ENCODE results near the gene HSDL1.

Gene HSDL1

DNA sequence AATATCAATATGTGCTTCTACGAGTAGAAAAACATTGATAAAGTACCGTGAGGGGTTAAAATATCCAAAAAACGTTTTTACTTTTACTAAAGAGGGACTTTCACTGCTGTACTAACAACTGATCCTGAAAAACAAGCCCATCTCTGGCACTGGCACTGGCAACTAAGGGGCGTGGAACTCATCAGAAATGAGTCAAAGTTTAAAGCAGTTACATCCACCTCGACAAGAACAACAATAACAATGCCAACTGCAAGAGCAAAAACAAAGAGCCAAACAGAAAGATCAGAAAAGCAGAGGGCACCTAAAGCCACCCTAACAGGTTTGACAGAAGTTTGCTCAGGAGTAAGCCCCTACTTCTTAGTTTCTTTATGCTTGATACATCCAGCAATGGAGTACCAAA, 41.3 kb downstream of the HSDL1 start:
- Histone ChIP-seq H3K4me1 (no peaks in the 10 kb centered on the region), H3K36me3 (replicated peaks) (peaks cover 9% of the 10 kb centered on the region), H3K9me3 (no peaks in the 10 kb centered on the region; the same call in 1 of the 2 replicates), H3K4me3 (no peak overlapping the region), H3K27me3 (ENCODE audit: low read depth) (no peaks in the 10 kb centered on the region)
- DNase-seq (ENCODE audit: low spot score in 2 of 2): no peak
- in situ Hi-C loops (cut with MboI; ENCODE audit: low sequenced_read_pairs): no loop called here

DNA sequence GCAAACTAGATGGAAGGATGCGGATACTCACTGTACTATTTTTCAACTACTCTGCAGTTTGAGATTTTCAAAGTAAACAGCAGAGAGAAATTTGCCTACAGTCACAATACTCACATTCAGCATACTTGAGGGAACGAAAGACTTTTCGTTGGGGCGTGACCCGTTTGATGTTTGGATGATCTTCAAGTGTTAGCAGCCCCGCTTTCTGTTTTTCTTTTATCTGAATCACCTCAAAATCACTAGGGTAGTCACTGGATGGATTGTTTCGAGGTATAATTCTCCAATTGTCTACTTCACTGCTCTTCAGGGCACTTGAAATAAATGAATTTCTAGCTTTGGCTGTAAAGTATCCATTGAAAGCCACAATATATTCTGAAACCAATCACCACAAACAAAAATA, 46.0 kb downstream of the HSDL1 start:
- no peak for DNase-seq (ENCODE audit: low spot score in 2 of 2)
- H3K4me1 ChIP-seq: no peaks in the 10 kb centered on the region
- no peaks in the 10 kb centered on the region for H3K27me3 ChIP-seq (ENCODE audit: low read depth)
- no peaks in the 10 kb centered on the region; the same call in 1 of the 2 replicates for H3K9me3 ChIP-seq
- no peak overlapping the region for H3K4me3 ChIP-seq
- H3K36me3 ChIP-seq (replicated peaks): peaks cover 36% of the 10 kb centered on the region
- in situ Hi-C loops (cut with MboI; ENCODE audit: low sequenced_read_pairs): no loop called here

DNA sequence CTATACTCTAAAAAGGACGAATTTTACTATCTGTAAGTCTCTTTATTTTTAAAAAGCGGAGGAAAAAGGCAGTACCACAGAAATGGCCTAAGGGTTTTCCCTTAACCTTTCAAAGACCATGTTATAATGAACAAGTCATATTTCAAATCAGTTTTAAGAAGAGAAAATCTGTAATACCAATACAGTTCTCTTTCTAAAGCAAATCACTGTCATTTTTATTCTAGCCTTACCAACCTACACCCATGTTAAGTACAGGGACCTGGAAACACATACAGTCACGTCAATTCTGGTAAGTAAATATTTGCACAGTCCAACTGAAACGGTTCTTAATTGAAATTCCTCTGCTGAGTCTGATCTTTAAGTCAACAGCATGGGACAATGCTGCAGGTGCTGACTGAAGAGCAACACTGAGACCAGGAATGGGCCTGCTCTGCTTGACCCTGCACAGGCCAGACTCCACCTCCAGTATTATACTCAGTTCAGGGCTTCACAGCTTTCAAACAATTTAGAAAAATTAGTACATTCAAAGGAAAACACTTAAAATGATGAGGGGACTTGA, 48.5 kb downstream of the HSDL1 start:
- Histone ChIP-seq H3K27me3 (ENCODE audit: low read depth) (no peaks in the 10 kb centered on the region), H3K36me3 (replicated peaks) (peaks cover 54% of the 10 kb centered on the region), H3K4me1 (no peaks in the 10 kb centered on the region), H3K9me3 (no peaks in the 10 kb centered on the region), H3K4me3 (no peak overlapping the region)
- DNase-seq (ENCODE audit: low spot score in 2 of 2): no peak
- in situ Hi-C loops (cut with MboI; ENCODE audit: low sequenced_read_pairs): no loop called here

DNA sequence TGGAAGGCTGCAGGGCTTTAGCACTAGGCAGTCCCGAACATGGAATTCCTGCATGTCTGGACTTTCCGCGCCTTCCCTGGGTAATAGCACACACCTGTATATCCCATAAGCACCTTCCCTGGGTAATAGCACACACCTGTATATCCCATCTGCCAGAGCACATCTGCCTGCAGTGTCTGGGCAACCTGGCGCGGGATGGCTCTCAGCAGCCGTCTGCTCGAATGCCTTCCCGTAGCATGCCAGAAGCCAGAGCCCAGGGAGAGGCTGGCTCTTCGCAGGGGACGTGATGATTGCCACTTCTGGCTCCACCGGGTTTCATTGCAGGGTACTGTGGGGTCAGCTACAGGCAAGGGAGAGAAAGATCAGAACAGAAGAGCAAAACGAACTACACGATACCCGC, 49.5 kb downstream of the HSDL1 start:
- H3K36me3 ChIP-seq (replicated peaks): peaks cover 58% of the 10 kb centered on the region
- in situ Hi-C loops (cut with MboI; ENCODE audit: low sequenced_read_pairs): no loop called here
- DNase-seq (ENCODE audit: low spot score in 2 of 2): no peak

DNA sequence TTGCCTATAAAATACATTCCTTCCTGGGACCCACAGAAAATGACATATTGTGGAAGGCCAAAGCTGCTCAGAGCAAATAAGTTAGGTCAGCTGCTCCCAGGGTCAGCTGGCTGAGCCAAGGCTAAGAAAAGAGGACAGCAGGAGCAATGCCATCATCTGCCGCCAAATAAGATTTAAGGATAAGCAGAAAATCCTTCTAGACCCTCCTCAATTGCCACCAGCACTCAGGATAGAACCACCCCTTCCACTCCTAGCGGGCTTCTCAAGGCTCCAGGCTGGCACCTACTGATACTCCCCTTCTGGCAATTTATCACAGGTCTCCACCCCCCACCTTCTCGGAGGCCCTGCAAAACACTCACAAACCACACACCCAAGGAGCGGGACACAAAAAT, 51.1 kb downstream of the HSDL1 start:
- Histone ChIP-seq H3K9me3 (no peaks in the 10 kb centered on the region), H3K36me3 (replicated peaks) (peaks cover 64% of the 10 kb centered on the region), H3K4me1 (no peaks in the 10 kb centered on the region), H3K27me3 (ENCODE audit: low read depth) (no peaks in the 10 kb centered on the region), H3K4me3 (no peak overlapping the region)
- in situ Hi-C loops (cut with MboI; ENCODE audit: low sequenced_read_pairs): no loop called here
- no peak for DNase-seq (ENCODE audit: low spot score in 2 of 2)

More for the DNA sequence above, 49.5 kb downstream of the HSDL1 start:
- Histone ChIP-seq H3K4me1 (no peaks in the 10 kb centered on the region), H3K27me3 (ENCODE audit: low read depth) (no peaks in the 10 kb centered on the region), H3K9me3 (no peaks in the 10 kb centered on the region), H3K4me3 (no peak overlapping the region)

DNA sequence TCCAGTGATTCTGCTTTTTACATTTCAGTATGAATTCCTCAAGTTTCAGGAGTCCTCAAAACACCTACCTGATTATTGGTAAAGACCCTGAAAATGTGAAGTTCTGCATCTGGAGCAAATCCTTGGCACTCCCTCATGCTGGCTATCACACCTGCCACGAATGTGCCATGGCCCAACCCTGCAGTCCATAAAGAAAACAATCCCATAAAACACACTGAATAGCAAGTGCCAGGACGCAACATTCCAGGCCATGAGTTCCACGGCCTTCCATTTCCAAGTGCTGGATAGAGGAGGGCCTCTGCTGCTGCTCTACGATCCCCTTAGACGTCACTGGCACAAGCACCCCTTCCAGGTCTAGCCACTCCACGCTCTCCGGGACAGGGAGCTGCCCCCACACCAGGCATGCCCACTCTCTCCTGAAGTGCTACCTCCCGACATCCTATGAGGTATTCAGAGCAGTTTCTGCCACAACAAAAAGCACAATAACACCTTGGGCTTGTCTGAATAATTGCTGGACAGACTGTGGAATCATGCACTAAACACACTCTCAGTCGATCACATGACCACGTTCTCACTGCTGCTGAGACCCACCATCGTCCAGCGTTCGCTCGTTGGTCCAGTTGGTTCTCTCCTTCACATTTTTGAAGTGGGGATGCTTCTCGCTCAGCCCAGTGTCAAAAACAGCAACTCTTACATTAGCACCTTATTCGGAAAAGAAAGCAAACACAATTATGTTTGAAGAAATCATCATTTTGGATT, 51.7 kb downstream of the HSDL1 start:
- no peaks in the 10 kb centered on the region for H3K27me3 ChIP-seq (ENCODE audit: low read depth)
- DNase-seq (ENCODE audit: low spot score in 2 of 2): no peak
- no peaks in the 10 kb centered on the region for H3K4me1 ChIP-seq
- no peak overlapping the region for H3K4me3 ChIP-seq
- H3K9me3 ChIP-seq: no peaks in the 10 kb centered on the region
- H3K36me3 ChIP-seq (replicated peaks): peaks cover 67% of the 10 kb centered on the region
- in situ Hi-C loops (cut with MboI; ENCODE audit: low sequenced_read_pairs): no loop called here

DNA sequence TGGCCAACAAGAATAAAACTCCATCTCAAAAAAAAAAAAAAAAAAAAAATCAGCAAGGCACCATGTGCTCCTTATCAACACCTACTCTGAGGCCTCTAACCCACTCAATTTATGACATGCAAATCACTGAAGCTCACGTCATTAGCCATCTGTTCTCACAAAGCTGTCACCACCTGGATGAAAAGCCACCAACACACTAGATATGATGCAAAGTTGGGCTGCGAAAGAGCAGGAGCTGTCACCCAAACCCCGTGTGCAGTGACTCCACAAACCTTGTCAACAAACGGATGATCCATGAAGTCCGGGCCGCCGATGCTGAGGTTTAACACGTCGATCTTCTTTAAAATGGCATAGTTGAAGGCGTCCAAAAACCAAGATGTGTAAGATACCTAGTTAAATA, 53.5 kb downstream of the HSDL1 start:
- DNase-seq (ENCODE audit: low spot score in 2 of 2): no peak
- no peaks in the 10 kb centered on the region for H3K4me1 ChIP-seq
- H3K27me3 ChIP-seq (ENCODE audit: low read depth): no peaks in the 10 kb centered on the region
- in situ Hi-C loops (cut with MboI; ENCODE audit: low sequenced_read_pairs): no loop called here
- H3K4me3 ChIP-seq: no peak overlapping the region
- no peaks in the 10 kb centered on the region for H3K9me3 ChIP-seq
- peaks cover 70% of the 10 kb centered on the region for H3K36me3 ChIP-seq (replicated peaks)

DNA sequence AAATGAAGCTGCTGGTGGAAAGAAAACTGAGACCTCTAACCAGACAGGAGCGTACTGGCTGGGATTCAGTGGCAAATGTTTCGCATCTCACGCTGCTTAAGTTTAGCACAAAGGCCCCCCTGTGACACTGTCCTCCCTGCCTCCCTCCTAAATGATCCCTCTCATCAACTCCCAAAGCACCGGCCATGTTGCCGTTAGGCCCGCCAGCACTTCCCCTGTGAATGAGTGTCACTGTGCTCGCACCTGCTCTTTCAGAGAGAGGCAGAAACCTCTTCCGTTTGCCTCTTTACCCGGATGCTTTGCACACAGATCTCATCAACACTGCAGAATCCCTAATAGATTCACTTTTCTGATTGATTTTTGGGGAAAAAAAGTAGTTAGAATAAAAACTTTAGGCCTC, 54.8 kb downstream of the HSDL1 start:
- H3K4me1 ChIP-seq: no peaks in the 10 kb centered on the region
- H3K9me3 ChIP-seq: no peaks in the 10 kb centered on the region
- no peak for DNase-seq (ENCODE audit: low spot score in 2 of 2)
- no peak overlapping the region for H3K4me3 ChIP-seq
- H3K27me3 ChIP-seq (ENCODE audit: low read depth): no peaks in the 10 kb centered on the region
- H3K36me3 ChIP-seq (replicated peaks): peaks cover 69% of the 10 kb centered on the region
- in situ Hi-C loops (cut with MboI; ENCODE audit: low sequenced_read_pairs): no loop called here

DNA sequence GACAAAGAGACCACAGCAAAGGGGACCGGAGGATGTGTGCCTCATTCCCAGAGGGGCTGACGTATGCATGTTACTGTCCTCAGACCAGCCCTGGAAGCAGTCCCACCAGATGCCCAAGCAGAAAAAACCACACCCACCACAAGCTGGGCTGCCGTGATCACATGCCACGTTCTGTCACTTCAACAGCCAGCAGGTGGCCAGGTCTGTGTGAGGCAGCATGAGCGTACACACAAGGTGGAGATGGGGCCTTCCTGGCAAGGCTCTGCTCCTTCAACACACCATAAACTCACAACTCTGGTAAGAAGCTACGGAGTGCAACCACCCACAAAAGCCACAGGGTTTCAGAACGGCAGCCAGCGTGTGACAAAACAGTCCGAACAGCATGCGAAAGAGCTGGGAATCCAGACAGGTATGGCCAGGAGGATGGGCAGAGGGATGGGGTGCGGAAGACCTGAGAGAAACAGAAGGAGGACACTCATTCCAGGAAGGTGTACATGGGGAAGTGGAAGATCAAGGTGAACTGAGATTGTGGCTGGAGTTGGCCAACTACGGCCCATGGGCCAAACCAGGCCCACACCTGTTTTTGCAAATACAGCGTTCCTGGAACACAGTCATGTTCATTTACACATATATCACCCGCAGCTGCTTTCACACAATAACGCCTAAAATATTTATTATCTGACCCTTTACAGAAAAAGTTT, 56.1 kb downstream of the HSDL1 start:
- H3K4me3 ChIP-seq: no peak overlapping the region

DNA sequence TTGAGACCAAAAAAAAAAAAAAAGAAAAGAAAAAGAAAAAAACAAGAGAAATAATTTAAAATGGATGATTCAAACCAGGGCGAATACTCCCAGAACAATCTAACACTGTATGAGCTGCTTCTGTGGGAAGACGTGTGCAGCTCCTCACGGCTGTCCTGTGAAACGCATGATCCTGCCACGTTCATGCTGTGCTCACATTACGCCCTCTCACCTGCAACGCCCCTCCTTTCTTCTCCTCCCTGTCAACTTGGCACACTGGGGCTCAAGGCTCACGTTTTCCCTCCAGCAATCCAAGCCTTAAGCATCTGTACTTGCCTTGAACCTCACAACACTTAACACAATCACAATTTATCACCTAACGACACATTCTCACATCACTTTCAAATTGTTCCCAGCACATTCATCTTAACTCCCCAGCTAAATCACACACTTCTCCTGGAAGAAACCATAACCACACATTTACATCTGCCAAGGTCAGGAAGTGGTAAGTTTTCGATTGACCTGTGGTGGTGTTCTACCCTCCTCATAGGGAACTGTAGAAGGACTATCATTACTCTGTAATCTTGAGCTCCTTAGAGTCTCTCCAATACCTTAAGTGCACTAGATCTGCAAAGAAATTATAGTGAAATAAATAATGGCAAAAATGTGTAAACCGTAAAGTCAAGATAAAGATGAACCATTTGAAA, 57.4 kb downstream of the HSDL1 start:
- H3K4me3 ChIP-seq: no peak overlapping the region
- in situ Hi-C loops (cut with MboI; ENCODE audit: low sequenced_read_pairs): loop anchor here (10.0 kb wide), 2 partner anchors 97 to 397 kb away; partner anchors contain the start of gene TAF1C
- no peaks in the 10 kb centered on the region for H3K27me3 ChIP-seq (ENCODE audit: low read depth)
- H3K9me3 ChIP-seq: no peaks in the 10 kb centered on the region
- H3K36me3 ChIP-seq (replicated peaks): peaks cover 64% of the 10 kb centered on the region
- no peak for DNase-seq (ENCODE audit: low spot score in 2 of 2)
- no peaks in the 10 kb centered on the region for H3K4me1 ChIP-seq

More for the DNA sequence above, 56.1 kb downstream of the HSDL1 start:
- no peak for DNase-seq (ENCODE audit: low spot score in 2 of 2)
- in situ Hi-C loops (cut with MboI; ENCODE audit: low sequenced_read_pairs): loop anchor here (10.0 kb wide), 2 partner anchors 96 to 396 kb away; partner anchors contain the start of gene TAF1C
- H3K27me3 ChIP-seq (ENCODE audit: low read depth): no peaks in the 10 kb centered on the region
- no peaks in the 10 kb centered on the region for H3K9me3 ChIP-seq
- peaks cover 72% of the 10 kb centered on the region for H3K36me3 ChIP-seq (replicated peaks)
- no peaks in the 10 kb centered on the region for H3K4me1 ChIP-seq

DNA sequence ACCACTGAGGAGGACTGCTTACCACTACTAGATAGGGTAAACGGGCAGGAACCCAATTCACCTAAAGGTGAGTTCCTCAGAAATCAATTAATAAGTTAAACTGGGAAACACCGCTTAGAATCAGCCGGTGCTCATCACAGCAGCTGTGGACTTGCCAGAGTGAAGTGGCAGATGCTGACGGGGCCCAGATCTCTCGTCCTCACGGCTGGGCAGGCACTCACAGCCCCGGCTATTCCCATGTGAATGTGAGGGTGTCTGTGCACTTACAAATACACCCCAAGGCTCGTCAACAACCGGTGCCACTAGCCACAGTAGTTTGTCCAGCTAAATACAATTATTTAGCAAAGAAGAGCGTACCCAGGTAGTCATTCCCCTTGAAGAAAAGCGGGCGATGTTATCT, 58.0 kb downstream of the HSDL1 start:
- no peak for DNase-seq (ENCODE audit: low spot score in 2 of 2)
- Histone ChIP-seq H3K27me3 (ENCODE audit: low read depth) (no peaks in the 10 kb centered on the region), H3K4me3 (no peak overlapping the region), H3K4me1 (no peaks in the 10 kb centered on the region), H3K9me3 (no peaks in the 10 kb centered on the region), H3K36me3 (replicated peaks) (peaks cover 69% of the 10 kb centered on the region)
- in situ Hi-C loops (cut with MboI; ENCODE audit: low sequenced_read_pairs): loop anchor here (10.0 kb wide), 2 partner anchors 98 to 398 kb away; partner anchors contain the start of gene TAF1C

DNA sequence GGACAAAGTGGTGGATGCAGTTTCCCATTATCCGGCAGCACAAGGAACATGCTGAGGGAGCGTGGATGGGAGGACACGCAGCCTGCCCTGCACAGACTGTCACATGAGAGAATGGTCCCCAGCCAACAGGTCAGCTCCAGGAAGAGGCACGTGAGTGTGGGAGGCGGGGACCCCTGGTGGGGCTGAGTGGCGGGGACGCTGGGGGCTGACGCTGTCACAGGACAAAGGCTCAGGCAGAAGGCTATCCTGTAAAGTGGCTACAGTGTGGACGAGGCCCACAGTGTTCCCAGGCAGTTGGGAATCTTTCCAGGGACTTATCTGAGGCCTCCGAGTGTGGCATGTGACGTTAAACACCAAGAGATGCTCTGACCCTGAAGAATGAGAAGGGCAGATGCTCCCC, 58.6 kb downstream of the HSDL1 start:
- H3K36me3 ChIP-seq (replicated peaks): peaks cover 68% of the 10 kb centered on the region
- no peaks in the 10 kb centered on the region for H3K9me3 ChIP-seq
- DNase-seq (ENCODE audit: low spot score in 2 of 2): no peak
- no peaks in the 10 kb centered on the region for H3K4me1 ChIP-seq
- no peaks in the 10 kb centered on the region for H3K27me3 ChIP-seq (ENCODE audit: low read depth)
- no peak overlapping the region for H3K4me3 ChIP-seq
- in situ Hi-C loops (cut with MboI; ENCODE audit: low sequenced_read_pairs): loop anchor here (10.0 kb wide), 2 partner anchors 98 to 398 kb away; partner anchors contain the start of gene TAF1C

DNA sequence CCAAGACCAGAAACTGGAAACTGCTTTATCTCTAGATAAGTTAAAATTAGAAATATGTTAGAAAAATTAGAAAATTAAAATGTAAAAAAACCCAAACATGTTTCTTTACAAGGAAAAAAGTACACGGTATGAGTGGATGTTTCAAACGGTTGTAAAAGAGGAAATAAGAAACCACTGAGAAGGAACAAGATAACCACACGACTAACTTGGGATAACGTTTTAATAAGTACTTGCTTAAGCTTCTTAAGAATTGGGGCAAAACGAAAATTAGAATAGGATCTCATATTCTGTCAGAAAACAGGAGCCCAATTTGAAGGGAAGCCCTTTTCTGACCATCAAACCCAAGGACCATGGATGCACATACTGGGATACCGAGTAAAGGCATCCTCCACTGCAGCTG, 59.2 kb downstream of the HSDL1 start:
- Histone ChIP-seq H3K27me3 (ENCODE audit: low read depth) (no peaks in the 10 kb centered on the region), H3K36me3 (replicated peaks) (peaks cover 73% of the 10 kb centered on the region), H3K4me3 (no peak overlapping the region), H3K9me3 (no peaks in the 10 kb centered on the region), H3K4me1 (no peaks in the 10 kb centered on the region)
- in situ Hi-C loops (cut with MboI; ENCODE audit: low sequenced_read_pairs): loop anchor here (10.0 kb wide), 2 partner anchors 99 to 399 kb away; partner anchors contain the start of gene TAF1C
- DNase-seq (ENCODE audit: low spot score in 2 of 2): no peak
